Upper lobe of right lung (tissue), 1 donor: ENCODE data around the gene SLC9A7. TPM values are rescaled to one million over a fixed set of nuclear protein-coding genes. Genes with fewer than 3 reads are reported as not detected.

Source experiments
- ATAC-seq: fragments of 200-7000 bp; cut with Tn5 transposase; one replicate; pipeline ENCODE4 v1.9.1; 2020; ENCODE audit warnings: mild to moderate bottlenecking, moderate library complexity
- DNase-seq: peaks from one replicate; pipeline ENCODE4 v3.0.0-alpha.2; 2020
- H3K27ac ChIP-seq: fragments of 200-600 bp; one replicate; pipeline ENCODE4 v1.8.0; 2022
- H3K27me3 ChIP-seq: fragments of 200-600 bp; one replicate; pipeline ENCODE4 v1.8.0; 2022; ENCODE audit warnings: mild to moderate bottlenecking
- H3K36me3 ChIP-seq: fragments of 200-600 bp; one replicate; pipeline ENCODE4 v1.8.0; 2022
- H3K4me1 ChIP-seq: fragments of 200-600 bp; one replicate; pipeline ENCODE4 v1.8.0; 2022
- H3K4me3 ChIP-seq: fragments of 200-600 bp; one replicate; pipeline ENCODE4 v1.8.0; 2022; ENCODE audit warnings: mild to moderate bottlenecking
- H3K9me3 ChIP-seq: fragments of 200-600 bp; one replicate; pipeline ENCODE4 v1.8.0; 2022
- intact Hi-C: fragments of 100-400 bp; cut with DNase I; formaldehyde crosslinking; loops from one replicate; pipeline ENCODE4 v1.11.0; 2022
- total RNA-seq: library from RNA; stranded (reverse); fragmentation: NEBNext Ultra II Directional; extraction: Animal tissue kit (Norgen Biotek cat#: 25700); gene quantifications from one replicate; pipeline ENCODE4 v1.2.1, GENCODE V29; 2021
- TF ChIP-seq, protein P1 (sequence below): fragments of 200-600 bp; IDR thresholded peaks from one replicate; pipeline ENCODE4 v1.8.0; 2022; ENCODE audit warnings: antibody characterized with exemption
- donor health status: DM: no; HTN: yes; CAD: no; lungs with severe emphysema.

SLC9A7 gene
- total RNA-seq, 1 donor from 2014 or later, result 8.8 TPM

DNA sequence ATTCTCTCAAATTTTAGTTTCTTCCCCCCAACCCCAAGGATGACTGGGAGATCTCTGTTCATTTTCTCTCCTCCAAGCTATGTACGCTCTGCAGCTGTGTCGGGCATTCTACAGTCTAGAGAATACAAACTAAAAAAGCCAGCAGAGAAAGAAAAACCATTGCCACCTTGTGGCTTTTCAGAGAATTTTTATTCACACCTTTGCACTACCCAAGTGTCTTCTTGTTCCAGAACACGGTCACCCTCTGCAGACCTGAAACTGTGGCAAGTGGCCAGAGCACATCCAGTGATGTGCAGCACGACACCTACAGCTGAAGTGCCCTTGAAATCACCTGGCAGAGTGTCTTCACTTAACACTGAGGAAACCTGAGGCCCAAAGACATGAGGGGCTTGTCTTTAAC, 116.8 kb downstream of the SLC9A7 start:
- Histone ChIP-seq H3K4me3 (no peak overlapping the region), H3K27ac (no peak overlapping the region), H3K27me3 (no peaks in the 10 kb centered on the region), H3K36me3 (no peaks in the 10 kb centered on the region), H3K9me3 (no peaks in the 10 kb centered on the region), H3K4me1 (no peaks in the 10 kb centered on the region)
- ATAC-seq (peak; percentile 64), DNase-seq (no peak)
- TF ChIP-seq, protein P1, sequence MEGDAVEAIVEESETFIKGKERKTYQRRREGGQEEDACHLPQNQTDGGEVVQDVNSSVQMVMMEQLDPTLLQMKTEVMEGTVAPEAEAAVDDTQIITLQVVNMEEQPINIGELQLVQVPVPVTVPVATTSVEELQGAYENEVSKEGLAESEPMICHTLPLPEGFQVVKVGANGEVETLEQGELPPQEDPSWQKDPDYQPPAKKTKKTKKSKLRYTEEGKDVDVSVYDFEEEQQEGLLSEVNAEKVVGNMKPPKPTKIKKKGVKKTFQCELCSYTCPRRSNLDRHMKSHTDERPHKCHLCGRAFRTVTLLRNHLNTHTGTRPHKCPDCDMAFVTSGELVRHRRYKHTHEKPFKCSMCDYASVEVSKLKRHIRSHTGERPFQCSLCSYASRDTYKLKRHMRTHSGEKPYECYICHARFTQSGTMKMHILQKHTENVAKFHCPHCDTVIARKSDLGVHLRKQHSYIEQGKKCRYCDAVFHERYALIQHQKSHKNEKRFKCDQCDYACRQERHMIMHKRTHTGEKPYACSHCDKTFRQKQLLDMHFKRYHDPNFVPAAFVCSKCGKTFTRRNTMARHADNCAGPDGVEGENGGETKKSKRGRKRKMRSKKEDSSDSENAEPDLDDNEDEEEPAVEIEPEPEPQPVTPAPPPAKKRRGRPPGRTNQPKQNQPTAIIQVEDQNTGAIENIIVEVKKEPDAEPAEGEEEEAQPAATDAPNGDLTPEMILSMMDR, result peak; percentile 52
- intact Hi-C loops, result loop anchor here (10.0 kb wide), 1 partner anchor 67 kb away; the partner anchor contains the start of gene CHST7

DNA sequence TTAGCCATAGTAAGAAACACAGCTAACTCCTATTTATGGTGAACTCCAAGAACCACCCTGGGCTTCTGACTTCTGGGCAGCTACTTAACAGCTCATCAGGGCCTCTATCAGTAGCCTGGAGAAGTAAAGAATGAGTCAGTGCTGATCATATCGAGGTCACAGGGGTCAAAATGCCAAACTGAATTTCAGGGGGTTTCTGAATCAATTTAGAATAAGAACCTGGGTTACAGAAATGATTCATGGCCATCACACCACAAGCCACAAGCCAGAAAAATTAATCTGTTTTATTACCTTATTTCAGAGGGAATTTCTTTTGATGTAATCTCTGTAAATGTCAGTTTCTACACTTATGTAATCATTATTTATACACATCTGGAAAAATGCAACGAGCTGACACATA, 121.0 kb downstream of the SLC9A7 start:
- DNase-seq, result no peak
- TF ChIP-seq, protein P1, result no peak
- H3K4me1 ChIP-seq, result no peaks in the 10 kb centered on the region
- no peak overlapping the region for H3K4me3 ChIP-seq
- no peaks in the 10 kb centered on the region for H3K36me3 ChIP-seq
- H3K27ac ChIP-seq, result no peak overlapping the region
- intact Hi-C loops, result no loop called here
- H3K27me3 ChIP-seq, result no peaks in the 10 kb centered on the region
- no peak for ATAC-seq
- H3K9me3 ChIP-seq, result no peaks in the 10 kb centered on the region

DNA sequence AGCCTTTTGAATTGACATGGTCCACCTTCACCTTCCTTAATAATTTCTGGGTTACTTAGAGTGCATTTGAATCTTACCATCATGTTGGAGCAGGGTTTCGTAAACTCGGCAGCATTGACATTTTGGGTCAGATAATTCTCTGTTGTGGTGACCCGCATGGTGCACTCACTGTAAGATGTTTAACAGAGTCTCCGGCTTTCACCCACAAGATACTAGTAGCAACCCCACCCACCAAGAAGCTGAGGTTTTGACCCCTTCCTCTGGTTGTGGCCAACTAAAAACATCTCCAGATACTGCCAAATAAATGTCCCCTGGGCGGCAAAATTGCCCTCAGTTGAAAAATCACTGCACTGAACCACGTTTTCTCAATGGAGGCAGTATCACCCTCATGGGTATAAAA, 122.7 kb downstream of the SLC9A7 start:
- H3K9me3 ChIP-seq, result no peaks in the 10 kb centered on the region
- TF ChIP-seq, protein P1, result no peak
- no peak for ATAC-seq
- no peaks in the 10 kb centered on the region for H3K4me1 ChIP-seq
- H3K27me3 ChIP-seq, result no peaks in the 10 kb centered on the region
- H3K27ac ChIP-seq, result no peak overlapping the region
- no peak overlapping the region for H3K4me3 ChIP-seq
- DNase-seq, result no peak
- intact Hi-C loops, result no loop called here
- no peaks in the 10 kb centered on the region for H3K36me3 ChIP-seq

DNA sequence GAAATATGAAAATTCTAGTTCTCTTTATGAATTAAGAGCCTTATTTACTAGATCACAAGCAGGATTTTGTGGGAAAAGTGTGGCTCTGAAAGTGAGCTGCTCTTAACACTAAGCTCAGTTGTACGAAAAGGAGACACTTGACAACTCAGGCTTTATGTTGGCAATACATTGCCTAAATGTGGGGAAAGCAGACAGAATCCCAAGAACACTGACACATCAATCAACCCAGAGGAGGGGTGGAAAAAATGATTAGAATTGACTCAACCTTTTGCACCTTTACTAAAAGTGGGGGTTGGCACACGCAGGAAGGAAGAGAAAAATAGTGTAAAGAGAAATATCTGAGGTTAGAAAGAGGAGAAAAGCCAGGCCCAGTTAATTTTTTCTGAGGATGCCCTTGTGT, 123.7 kb downstream of the SLC9A7 start:
- no peak for ATAC-seq
- Histone ChIP-seq H3K4me3 (no peak overlapping the region), H3K9me3 (no peaks in the 10 kb centered on the region), H3K4me1 (no peaks in the 10 kb centered on the region), H3K27me3 (no peaks in the 10 kb centered on the region), H3K36me3 (no peaks in the 10 kb centered on the region), H3K27ac (no peak overlapping the region)
- intact Hi-C loops, result no loop called here
- DNase-seq, result no peak
- TF ChIP-seq, protein P1, result no peak

DNA sequence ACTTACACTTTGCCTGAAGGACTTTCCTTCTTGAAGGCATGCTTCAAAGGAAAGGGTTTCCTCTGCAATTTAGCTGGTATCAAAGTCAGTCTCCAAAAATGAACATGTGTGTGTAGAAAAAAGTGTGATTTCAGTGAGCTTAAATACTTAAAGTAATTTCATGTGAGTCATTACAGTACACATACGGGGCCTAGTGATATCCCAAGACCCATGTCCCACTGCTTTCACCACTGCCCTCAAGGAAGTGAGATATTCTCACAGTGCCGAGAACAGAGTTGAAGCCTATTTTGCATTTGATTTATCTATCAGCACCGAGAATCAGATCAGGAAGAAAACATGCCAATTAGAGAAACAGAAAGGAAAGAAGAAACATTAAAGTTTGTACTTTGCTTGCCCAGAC, 124.3 kb downstream of the SLC9A7 start:
- intact Hi-C loops, result no loop called here
- no peak overlapping the region for H3K4me3 ChIP-seq
- TF ChIP-seq, protein P1, result no peak
- no peaks in the 10 kb centered on the region for H3K36me3 ChIP-seq
- DNase-seq (no peak), ATAC-seq (no peak)
- no peaks in the 10 kb centered on the region for H3K9me3 ChIP-seq
- H3K4me1 ChIP-seq, result no peaks in the 10 kb centered on the region
- no peaks in the 10 kb centered on the region for H3K27me3 ChIP-seq
- no peak overlapping the region for H3K27ac ChIP-seq

DNA sequence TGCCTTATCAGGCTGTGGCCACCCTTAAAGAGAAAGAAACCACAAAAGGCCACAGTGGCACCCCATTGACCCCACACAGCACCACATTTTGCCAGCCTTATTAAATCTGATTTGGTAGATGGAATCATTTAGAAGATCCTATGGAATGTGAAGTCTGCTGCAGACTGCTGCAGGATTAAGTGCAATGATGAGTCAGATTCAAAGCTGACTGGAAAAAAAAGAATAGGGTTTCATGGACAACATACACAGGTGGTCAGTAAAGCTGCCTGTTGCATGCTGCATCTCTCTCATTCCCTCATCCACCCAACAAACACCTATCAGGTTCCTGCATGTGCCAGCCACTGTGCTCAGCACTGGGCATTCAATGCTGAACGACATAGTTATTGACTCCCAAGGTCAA, 128.8 kb downstream of the SLC9A7 start:
- Histone ChIP-seq H3K9me3 (no peaks in the 10 kb centered on the region), H3K36me3 (no peaks in the 10 kb centered on the region), H3K4me3 (no peak overlapping the region), H3K27ac (no peak overlapping the region), H3K4me1 (peaks cover 7% of the 10 kb centered on the region), H3K27me3 (no peaks in the 10 kb centered on the region)
- intact Hi-C loops, result no loop called here
- TF ChIP-seq, protein P1, result no peak
- DNase-seq (no peak), ATAC-seq (no peak)
